ENCODE measurements around the gene MTX1. TPM values are rescaled to one million over a fixed set of nuclear protein-coding genes. Genes with fewer than 3 reads are reported as not detected.

The MTX1 gene
- total and polyA plus RNA-seq, 9 of the 15 experiments (the other 6 are each of a cell fraction or from before 2014, with no cell fraction given): 29.1 to 98.4 (median 66.9) TPM

DNA sequence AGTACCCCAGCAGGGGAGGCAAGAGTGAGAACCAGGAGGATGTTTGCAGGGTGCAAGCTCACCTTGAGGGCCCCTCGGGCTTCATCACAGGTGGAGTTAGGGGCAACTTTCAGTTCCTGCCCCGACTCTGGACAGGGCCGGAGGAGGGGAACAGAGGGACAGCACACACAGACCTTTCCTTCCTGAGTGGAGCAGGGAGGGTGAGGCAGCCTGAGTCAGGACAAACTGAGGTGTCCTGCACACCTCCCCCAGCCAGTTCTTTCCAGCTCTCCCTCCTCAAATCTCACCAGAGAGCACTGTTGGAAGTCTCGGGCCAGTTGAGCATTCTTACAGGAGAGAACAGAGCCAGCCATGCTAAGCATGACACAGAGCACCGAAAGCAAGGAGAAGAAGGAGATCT lies 45.3 kb downstream of the MTX1 start (continued):
- TF ChIP-seq, protein P1, sequence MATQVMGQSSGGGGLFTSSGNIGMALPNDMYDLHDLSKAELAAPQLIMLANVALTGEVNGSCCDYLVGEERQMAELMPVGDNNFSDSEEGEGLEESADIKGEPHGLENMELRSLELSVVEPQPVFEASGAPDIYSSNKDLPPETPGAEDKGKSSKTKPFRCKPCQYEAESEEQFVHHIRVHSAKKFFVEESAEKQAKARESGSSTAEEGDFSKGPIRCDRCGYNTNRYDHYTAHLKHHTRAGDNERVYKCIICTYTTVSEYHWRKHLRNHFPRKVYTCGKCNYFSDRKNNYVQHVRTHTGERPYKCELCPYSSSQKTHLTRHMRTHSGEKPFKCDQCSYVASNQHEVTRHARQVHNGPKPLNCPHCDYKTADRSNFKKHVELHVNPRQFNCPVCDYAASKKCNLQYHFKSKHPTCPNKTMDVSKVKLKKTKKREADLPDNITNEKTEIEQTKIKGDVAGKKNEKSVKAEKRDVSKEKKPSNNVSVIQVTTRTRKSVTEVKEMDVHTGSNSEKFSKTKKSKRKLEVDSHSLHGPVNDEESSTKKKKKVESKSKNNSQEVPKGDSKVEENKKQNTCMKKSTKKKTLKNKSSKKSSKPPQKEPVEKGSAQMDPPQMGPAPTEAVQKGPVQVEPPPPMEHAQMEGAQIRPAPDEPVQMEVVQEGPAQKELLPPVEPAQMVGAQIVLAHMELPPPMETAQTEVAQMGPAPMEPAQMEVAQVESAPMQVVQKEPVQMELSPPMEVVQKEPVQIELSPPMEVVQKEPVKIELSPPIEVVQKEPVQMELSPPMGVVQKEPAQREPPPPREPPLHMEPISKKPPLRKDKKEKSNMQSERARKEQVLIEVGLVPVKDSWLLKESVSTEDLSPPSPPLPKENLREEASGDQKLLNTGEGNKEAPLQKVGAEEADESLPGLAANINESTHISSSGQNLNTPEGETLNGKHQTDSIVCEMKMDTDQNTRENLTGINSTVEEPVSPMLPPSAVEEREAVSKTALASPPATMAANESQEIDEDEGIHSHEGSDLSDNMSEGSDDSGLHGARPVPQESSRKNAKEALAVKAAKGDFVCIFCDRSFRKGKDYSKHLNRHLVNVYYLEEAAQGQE (IDR thresholded peaks at IDR 0.05; ENCODE audit: borderline replicate concordance): 0 out of 2 replicates have a peak, but pooled peaks have one; percentile 6
- TF ChIP-seq, protein P1 (CRISPR knock-in tag; IDR thresholded peaks at IDR 0.05; ENCODE audit: low read depth): no peak
- TF ChIP-seq GABPB1 (CRISPR knock-in tag; IDR thresholded peaks at IDR 0.05) (no peak), ZNF699 (CRISPR knock-in tag; IDR thresholded peaks at IDR 0.05; ENCODE audit: insufficient replicate concordance) (no peak), ZNF551 (CRISPR knock-in tag; IDR thresholded peaks at IDR 0.05) (no peak), DMBX1 (CRISPR knock-in tag; IDR thresholded peaks at IDR 0.05; ENCODE audit: borderline replicate concordance) (no peak), ZBTB8A (IDR thresholded peaks at IDR 0.05; ENCODE audit: partially characterized antibody) (no peak), HNRNPLL (IDR thresholded peaks at IDR 0.05; ENCODE audit: low read depth, low read length, poor library complexity, severe bottlenecking) (no peak), CBX2 (IDR thresholded peaks at IDR 0.05; ENCODE audit: insufficient read depth, low read length, poor library complexity, severe bottlenecking) (no peak), CHCHD3 (CRISPR knock-in tag; IDR thresholded peaks at IDR 0.05) (no peak), ZNF197 (CRISPR knock-in tag; IDR thresholded peaks at IDR 0.05; ENCODE audit: low read depth) (no peak), PHF20 (IDR thresholded peaks at IDR 0.05; ENCODE audit: partially characterized antibody) (no peak), ZNF184 (CRISPR knock-in tag; IDR thresholded peaks at IDR 0.05) (no peak), ZBTB7A (IDR thresholded peaks at IDR 0.05; ENCODE audit: borderline replicate concordance, control insufficient read depth, low read depth, low read length) (no peak), POLR2AphosphoS5 (IDR thresholded peaks at IDR 0.05; ENCODE audit: control insufficient read depth, insufficient read depth, low read depth, low read length) (no peak), YY1 (IDR thresholded peaks at IDR 0.05; ENCODE audit: borderline replicate concordance in 1 of 3, control insufficient read depth in 1 of 3, extremely low read depth in 1 of 3, insufficient read depth in 3 of 3, insufficient read length in 1 of 3, insufficient replicate concordance in 2 of 3, low read depth in 1 of 3, low read length in 2 of 3) (no peak), MEIS2 (IDR thresholded peaks at IDR 0.05; ENCODE audit: partially characterized antibody) (no peak), NFE2 (IDR thresholded peaks at IDR 0.05; ENCODE audit: low read depth) (no peak), ID3 (CRISPR knock-in tag; IDR thresholded peaks at IDR 0.05) (no peak), ID3 (tag; IDR thresholded peaks at IDR 0.05) (no peak), KDM5B (IDR thresholded peaks at IDR 0.05; ENCODE audit: insufficient replicate concordance, low read depth, low read length) (peak; percentile 4)

Measured in K562 (cell line).